ENCODE data around the gene PEAK1. TPM values are rescaled to one million over a fixed set of nuclear protein-coding genes. Genes with fewer than 3 reads are reported as not detected.

PEAK1 gene
- total and polyA plus RNA-seq, 5 experiments from 2014 or later: 1.0 to 23.0 (median 2.8) TPM

DNA sequence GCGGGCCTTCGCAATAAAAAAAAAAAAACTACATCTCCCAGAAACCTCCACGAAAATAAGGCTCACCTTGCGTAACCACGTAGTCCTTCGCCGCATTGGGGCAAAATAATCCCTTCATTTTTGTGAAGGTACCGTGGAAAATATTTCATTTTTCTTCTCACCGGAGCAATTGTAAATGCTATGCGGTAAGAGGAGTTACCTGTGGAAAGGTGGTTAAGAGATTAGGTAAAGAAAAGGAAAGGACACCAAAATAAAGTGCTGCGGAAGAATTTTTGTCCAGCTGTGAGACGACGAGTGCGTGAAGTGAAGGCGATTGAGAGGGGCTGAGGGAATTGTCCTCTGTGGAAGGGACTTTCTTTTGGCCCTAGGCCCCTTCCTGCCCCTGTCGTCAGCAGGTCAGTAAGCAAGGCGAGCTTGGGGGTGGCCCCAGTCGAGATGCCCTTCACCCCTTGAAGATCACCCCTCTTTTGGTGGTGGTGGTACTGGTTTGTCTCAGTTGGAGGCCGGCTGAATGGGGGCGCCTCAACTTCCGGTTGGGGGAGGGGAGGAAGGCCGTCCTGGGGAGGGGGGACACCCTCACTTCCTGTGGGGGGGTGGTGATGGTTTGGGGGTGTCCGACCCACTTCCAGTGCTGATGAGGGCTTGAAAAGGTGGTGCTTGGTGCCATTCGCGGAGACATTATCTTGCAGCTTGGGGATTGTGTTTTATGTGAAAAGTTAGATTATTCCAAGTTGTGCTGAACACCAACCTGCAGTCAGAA lies 886 bp upstream of the PEAK1 start, which contains the start of gene HMG20A:
TSS of gene HMG20A (plus strand) at position 279 of the 760 bp plus-strand sequence. CDS start 37,520 bp downstream, outside the sequence.
- Mint-ChIP-seq H3K27ac (peak within 1 kb of the TSS; percentile 96 to 99 (median 98)), H3K36me3 (peaks cover 0 to 3% (median 0%) of the 10 kb centered on the region in 3 donors), H3K4me3 (peak within 1 kb of the TSS; percentile 94 to 100 (median 97)), H3K27me3 (no peaks in the 10 kb centered on the region), H3K4me1 (peaks cover 25 to 63% (median 49%) of the 10 kb centered on the region in 4 donors), H3K9me3 (no peaks in the 10 kb centered on the region)
- POLR2A ChIA-PET: interaction anchor here (0.8 to 1.9 kb wide), 5 partner anchors 11 to 490 kb away, joined by 3 to 7 read pairs (median 4); partner anchors contain the start of genes RCN2 and TSPAN3
- ATAC-seq: peak; percentile 46 to 60
- peak in 7 of 10 donors; percentile 17 to 84 (median 47) for DNase-seq

DNA sequence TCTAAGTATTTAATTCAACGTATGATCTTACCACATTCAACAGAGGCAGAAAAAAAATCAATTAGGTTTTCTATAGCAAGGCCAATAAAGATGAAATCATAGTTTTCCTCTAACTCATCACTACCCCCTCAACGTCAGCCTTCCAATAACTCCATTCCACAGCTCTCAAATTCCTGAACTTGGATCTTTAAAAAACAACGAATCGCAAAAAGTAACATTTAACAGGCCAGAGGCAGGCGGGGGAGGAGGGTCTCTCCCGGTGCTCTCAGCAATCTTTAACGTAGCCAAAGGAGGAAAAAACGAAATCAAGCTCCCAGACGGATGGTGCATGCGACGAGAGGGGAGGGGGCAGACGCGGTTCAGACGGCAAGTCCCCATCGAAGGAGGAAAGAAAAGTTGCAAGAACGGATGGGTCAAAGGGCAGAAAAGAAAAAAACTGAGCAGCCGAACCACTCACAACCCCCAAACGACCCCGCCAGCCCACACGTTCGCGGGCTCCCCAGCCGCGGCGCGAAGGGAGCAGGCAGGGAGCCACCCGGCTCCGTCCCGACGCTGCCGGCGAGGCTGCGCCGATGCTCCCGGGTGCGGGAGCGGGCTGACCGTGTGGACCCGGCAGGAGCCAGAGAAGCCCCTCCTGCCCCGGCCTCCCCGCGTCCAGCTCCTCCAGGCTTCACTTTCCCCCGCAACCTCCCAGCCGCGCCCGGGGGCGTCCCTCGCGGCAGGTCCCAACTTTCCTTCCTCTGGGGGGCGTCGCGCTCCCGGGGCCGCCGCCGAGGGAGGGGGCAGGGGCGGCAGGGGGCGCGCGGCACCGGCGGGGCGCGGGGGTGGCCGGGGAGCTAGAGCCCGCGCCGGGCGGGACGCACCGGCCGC lies 703 bp downstream of the PEAK1 start:
- H3K9me3 Mint-ChIP-seq: no peaks in the 10 kb centered on the region
- POLR2A ChIA-PET: interaction anchor here (1.3 to 1.7 kb wide), 3 partner anchors 9 to 125 kb away, joined by 3 to 16 read pairs (median 3); no protein-coding TSS in a partner anchor
- peaks cover 19 to 49% (median 34%) of the 10 kb centered on the region in 4 donors for H3K4me1 Mint-ChIP-seq
- no peaks in the 10 kb centered on the region for H3K27me3 Mint-ChIP-seq
- DNase-seq (peak in 9 of 10 donors; percentile 7 to 72 (median 40)), ATAC-seq (peak in 1 of 2 donors; percentile 3)
- H3K36me3 Mint-ChIP-seq: no peaks in the 10 kb centered on the region
- peak overlapping the region; percentile 77 to 95 (median 90) for H3K27ac Mint-ChIP-seq
- H3K4me3 Mint-ChIP-seq: peak overlapping the region; percentile 85 to 99 (median 94)

DNA sequence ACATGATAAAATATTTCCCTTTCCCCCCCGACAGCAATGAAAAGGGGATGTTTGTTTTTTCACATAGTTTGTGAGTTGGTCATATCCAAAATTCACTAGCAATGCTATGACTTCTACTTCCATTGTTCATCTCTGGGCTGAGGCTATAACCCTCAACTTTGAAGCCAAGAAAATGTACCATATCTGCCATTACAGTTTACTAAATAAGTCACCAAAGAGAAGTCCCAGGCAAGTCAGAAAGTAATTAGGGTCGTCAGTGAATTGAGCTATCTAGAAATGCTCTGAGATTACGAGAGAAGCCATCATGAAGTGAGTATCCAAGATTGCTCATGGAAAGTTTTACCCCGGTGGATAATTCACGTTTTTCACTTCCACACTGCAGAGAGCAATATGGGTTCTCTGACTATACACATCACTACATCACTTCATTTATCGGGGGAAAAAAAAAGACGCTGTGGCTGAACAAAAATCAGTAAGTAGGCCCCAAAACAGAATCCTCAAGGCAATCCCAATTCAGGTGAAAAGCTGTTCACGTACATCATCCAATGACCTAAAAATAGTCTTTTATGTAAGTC lies 1.4 kb downstream of the PEAK1 start:
- ATAC-seq (no peak), DNase-seq (peak in 1 of 10 donors; percentile 6)
- Mint-ChIP-seq H3K4me3 (peak overlapping the region; percentile 85 to 99 (median 94)), H3K4me1 (peaks cover 15 to 42% (median 27%) of the 10 kb centered on the region in 4 donors), H3K27ac (peak overlapping the region; percentile 77 to 95 (median 90)), H3K36me3 (no peaks in the 10 kb centered on the region), H3K27me3 (no peaks in the 10 kb centered on the region), H3K9me3 (no peaks in the 10 kb centered on the region)
- POLR2A ChIA-PET: interaction anchor here (1.3 to 1.7 kb wide), 3 partner anchors 9 to 125 kb away, joined by 3 to 16 read pairs (median 3); no protein-coding TSS in a partner anchor

DNA sequence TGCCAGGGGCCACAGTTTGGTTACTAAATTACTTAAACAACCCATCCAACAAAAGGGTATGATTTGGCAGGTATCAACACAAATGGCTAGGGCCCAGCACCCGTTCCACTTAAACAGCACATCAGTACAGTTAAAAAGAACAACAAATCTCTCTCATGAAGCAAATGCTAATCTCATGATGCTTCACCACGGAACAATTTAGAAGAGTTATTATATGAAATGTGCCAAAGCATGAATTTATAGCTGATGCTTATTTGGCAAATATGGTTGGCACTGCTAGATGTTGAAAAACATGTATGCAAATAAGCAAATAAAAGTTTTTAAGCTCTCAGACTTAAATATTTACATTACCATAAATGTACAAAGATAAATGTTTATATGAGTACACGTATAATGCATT lies 2.3 kb downstream of the PEAK1 start:
- Mint-ChIP-seq H3K4me1 (peaks cover 13 to 38% (median 19%) of the 10 kb centered on the region in 4 donors), H3K4me3 (peak overlapping the region in 2 of 10 donors; percentile 2 to 99), H3K9me3 (no peaks in the 10 kb centered on the region), H3K36me3 (no peaks in the 10 kb centered on the region), H3K27ac (peak overlapping the region in 1 of 10 donors; percentile 86), H3K27me3 (no peaks in the 10 kb centered on the region)
- POLR2A ChIA-PET: no interaction called here
- DNase-seq (no peak), ATAC-seq (no peak)

DNA sequence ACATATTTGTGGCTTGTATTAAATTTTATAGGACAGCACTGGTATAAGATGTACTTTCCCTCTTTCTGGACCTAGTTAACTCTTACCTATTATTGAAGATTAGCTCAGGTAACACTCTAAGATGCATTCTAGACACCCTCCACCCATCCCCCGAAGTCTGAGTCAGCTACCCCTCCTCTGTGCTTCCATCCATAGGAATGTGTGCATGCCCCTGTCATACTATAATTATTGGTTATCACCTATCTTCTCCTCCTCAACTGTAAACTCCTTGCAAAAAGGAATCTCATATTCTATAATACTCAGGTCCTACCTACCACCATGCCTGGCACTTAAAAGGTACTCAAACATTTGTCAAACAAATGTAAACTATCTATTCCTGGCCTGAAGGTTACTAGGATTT lies 3.0 kb downstream of the PEAK1 start:
- POLR2A ChIA-PET: no interaction called here
- ATAC-seq: no peak
- peaks cover 14 to 37% (median 18%) of the 10 kb centered on the region in 4 donors for H3K4me1 Mint-ChIP-seq
- no peak for DNase-seq
- H3K4me3 Mint-ChIP-seq: peak overlapping the region in 1 of 10 donors; percentile 20
- no peak overlapping the region for H3K27ac Mint-ChIP-seq
- no peaks in the 10 kb centered on the region for H3K27me3 Mint-ChIP-seq
- H3K36me3 Mint-ChIP-seq: no peaks in the 10 kb centered on the region
- no peaks in the 10 kb centered on the region for H3K9me3 Mint-ChIP-seq

DNA sequence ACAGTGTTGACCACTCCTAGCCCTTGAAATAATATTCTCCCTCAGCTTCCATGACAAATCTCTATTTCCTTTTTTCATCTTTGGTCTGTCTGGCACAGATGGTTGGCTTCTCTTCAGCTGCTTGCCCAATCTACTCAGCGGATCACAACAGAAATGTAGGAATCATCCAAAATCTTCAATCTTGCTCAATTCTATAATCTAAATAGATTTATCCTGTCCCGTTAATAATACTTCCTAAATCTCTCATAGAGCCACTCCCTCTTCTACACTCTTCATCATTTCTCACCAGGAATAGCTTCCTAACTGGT lies 3.8 kb downstream of the PEAK1 start:
- POLR2A ChIA-PET: no interaction called here
- no peak for ATAC-seq
- peaks cover 11 to 28% (median 15%) of the 10 kb centered on the region in 4 donors for H3K4me1 Mint-ChIP-seq
- H3K27ac Mint-ChIP-seq: no peak overlapping the region
- H3K4me3 Mint-ChIP-seq: no peak overlapping the region
- no peaks in the 10 kb centered on the region for H3K9me3 Mint-ChIP-seq
- no peak for DNase-seq
- H3K27me3 Mint-ChIP-seq: no peaks in the 10 kb centered on the region
- H3K36me3 Mint-ChIP-seq: no peaks in the 10 kb centered on the region

DNA sequence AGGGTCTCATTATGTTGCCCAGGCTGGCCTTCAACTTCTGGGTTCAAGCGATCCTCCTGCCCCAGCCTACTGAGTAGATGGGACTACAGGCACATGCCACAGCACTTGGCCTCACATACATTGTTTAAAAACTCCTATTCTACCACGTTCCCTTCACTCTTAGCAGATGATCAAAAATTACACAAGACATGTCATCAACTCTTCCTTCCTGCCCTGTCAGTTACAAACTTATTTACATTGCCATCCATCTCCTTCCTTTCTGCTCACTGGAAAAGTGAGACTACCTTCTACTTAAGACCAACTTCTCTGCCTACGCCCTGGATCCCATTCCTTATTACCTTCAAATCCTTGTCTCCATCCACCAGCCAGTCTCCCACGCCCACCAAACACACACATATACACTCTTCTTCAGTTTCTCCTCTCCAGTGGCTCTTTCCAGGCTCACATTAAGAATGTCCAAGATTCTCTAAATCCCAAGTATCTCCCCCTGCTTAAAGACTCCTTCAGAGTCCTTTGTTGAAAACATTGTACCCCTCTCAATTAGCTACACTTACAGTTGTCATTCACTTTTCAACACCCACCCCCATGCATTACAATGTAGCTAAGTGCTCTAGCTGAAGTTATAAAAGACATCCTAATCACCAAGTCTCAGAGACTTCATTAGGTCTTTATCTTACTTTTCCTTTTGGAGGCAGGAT lies 4.3 kb downstream of the PEAK1 start:
- no peaks in the 10 kb centered on the region for H3K9me3 Mint-ChIP-seq
- ATAC-seq: no peak
- H3K36me3 Mint-ChIP-seq: no peaks in the 10 kb centered on the region
- no peak overlapping the region for H3K4me3 Mint-ChIP-seq
- no peaks in the 10 kb centered on the region for H3K27me3 Mint-ChIP-seq
- POLR2A ChIA-PET: no interaction called here
- DNase-seq: no peak
- peaks cover 8 to 29% (median 13%) of the 10 kb centered on the region in 4 donors for H3K4me1 Mint-ChIP-seq
- H3K27ac Mint-ChIP-seq: no peak overlapping the region

DNA sequence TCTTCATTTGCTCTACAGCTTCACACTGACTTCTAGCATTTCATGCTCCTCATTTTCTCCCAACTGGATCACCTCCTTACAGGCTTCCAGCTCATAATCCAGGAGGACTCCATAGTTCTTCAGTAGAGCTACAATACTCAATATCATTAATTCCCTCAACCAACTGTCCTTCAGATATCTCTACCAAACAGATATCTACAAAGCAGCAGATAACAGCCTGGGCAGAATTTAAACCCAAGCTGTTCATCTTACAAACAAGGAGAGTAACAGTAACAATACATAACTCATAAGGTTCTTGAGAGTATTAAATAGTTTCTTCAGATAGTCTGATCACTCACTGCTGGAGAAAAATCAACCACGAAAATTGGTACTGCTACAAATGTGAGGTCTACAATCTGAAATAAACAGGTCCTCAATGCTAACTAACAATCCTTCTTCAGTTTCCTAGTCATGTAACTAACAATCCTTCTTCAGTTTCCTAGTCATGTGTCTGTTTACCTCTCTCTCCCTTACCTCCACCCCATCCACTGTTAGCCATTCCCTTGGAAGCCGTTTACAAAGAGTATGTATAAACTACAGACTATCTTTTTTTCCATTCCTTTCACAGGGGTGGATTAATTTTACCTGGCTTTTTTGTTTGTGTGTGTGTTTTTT lies 5.0 kb downstream of the PEAK1 start:
- H3K4me3 Mint-ChIP-seq: no peak overlapping the region
- H3K4me1 Mint-ChIP-seq: peaks cover 10 to 34% (median 15%) of the 10 kb centered on the region in 4 donors
- no peaks in the 10 kb centered on the region for H3K27me3 Mint-ChIP-seq
- POLR2A ChIA-PET: no interaction called here
- DNase-seq (no peak), ATAC-seq (no peak)
- H3K27ac Mint-ChIP-seq: peak overlapping the region in 1 of 10 donors; percentile 44
- H3K36me3 Mint-ChIP-seq: no peaks in the 10 kb centered on the region
- no peaks in the 10 kb centered on the region for H3K9me3 Mint-ChIP-seq

DNA sequence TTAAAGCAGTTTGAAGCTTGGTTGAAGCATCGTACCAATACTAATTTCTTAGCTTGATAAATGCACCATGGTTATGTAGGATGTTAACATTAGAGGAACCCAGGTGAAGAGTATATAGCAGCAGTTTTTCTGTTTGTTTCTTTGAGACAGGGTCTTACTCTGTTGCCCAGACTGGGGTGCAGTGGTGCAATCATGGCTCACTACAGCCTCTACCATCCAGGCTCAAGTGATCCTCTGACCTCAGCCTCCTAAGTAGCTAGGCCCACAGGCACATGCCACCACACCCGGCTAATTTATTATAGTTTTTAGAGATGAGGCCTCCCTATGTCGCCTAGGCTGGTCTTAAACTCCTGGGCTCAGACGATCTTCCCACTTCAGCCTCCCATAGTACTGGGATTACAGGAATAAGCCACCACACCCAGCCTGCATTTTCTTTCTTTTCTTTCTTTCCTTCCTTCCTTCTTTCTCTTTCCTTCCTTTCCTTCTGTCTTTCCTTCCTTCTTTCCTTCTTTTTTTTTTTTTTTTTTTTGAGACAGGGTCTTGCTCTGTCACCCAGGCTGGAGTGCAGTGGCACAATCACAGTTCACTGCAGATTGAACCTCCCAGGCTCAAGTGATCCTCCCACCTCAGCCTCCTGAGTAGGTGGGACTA lies 6.1 kb downstream of the PEAK1 start:
- Mint-ChIP-seq H3K36me3 (no peaks in the 10 kb centered on the region), H3K9me3 (no peaks in the 10 kb centered on the region), H3K27ac (no peak overlapping the region), H3K4me3 (no peak overlapping the region), H3K27me3 (no peaks in the 10 kb centered on the region), H3K4me1 (peaks cover 11 to 40% (median 19%) of the 10 kb centered on the region in 4 donors)
- ATAC-seq (no peak), DNase-seq (no peak)
- POLR2A ChIA-PET: no interaction called here

DNA sequence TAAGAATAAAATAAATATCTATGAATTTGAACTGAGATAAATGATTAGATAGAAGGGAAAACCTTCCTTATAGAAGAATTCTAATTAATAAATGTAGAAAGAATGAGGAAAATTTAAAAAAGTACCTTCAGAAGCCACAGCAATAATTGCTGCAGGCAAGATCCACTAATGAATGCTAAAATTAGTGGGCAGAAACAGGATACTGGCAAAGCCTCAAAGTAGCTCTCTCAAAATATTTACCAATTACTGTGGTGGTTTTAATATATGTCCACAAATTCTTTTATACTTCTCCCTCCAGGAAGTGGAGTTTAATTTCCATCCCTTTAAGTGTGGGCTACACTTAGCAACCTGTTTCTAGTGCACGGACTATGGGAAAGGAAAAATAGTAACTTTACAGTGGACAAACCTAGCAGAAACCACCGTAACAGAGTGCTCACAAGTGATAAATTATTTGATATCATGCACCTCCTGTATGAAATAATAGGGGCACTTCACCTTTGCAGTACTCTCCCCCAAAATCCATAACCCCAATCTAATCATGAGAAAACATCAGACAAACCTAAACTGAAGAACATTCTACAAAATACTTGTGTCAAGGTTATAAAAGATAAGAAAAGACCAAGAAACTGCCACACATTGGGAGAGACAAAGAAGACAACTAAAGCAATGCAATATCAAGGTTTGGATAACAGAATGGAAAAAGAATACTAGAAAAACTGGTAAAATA lies 6.8 kb downstream of the PEAK1 start:
- POLR2A ChIA-PET: no interaction called here
- H3K27ac Mint-ChIP-seq: peak overlapping the region in 1 of 10 donors; percentile 52
- H3K4me1 Mint-ChIP-seq: peaks cover 9 to 38% (median 13%) of the 10 kb centered on the region in 4 donors
- no peaks in the 10 kb centered on the region for H3K9me3 Mint-ChIP-seq
- ATAC-seq (no peak), DNase-seq (no peak)
- H3K4me3 Mint-ChIP-seq: no peak overlapping the region
- H3K36me3 Mint-ChIP-seq: no peaks in the 10 kb centered on the region
- no peaks in the 10 kb centered on the region for H3K27me3 Mint-ChIP-seq

DNA sequence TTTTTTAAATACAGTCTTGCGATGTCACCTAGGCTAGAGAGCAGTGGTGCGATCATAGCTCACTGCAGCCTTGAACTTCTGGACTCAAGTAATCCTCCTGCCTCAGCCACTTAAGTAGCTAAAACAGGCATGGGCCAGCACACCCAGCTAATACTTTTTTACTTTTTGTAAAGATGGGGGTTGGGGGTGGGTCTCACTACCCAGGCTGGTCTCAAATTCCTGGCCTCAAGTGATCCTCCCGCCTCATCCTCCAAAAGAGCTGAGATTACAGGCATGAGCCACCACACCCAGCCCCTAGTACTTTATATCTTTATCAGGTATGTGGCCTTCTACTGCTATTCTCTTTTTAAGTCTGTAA lies 8.3 kb downstream of the PEAK1 start:
- no peaks in the 10 kb centered on the region for H3K27me3 Mint-ChIP-seq
- no peak for DNase-seq
- no peaks in the 10 kb centered on the region for H3K36me3 Mint-ChIP-seq
- POLR2A ChIA-PET: no interaction called here
- H3K4me3 Mint-ChIP-seq: no peak overlapping the region
- no peaks in the 10 kb centered on the region for H3K9me3 Mint-ChIP-seq
- H3K4me1 Mint-ChIP-seq: peaks cover 7 to 39% (median 17%) of the 10 kb centered on the region in 4 donors
- ATAC-seq: no peak
- no peak overlapping the region for H3K27ac Mint-ChIP-seq

Data from naive thymus-derived CD8-positive, alpha-beta T cell (primary cell).